ENCODE measurements around the gene HMGB4.

The HMGB4 gene, protein sequence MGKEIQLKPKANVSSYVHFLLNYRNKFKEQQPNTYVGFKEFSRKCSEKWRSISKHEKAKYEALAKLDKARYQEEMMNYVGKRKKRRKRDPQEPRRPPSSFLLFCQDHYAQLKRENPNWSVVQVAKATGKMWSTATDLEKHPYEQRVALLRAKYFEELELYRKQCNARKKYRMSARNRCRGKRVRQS

DNA sequence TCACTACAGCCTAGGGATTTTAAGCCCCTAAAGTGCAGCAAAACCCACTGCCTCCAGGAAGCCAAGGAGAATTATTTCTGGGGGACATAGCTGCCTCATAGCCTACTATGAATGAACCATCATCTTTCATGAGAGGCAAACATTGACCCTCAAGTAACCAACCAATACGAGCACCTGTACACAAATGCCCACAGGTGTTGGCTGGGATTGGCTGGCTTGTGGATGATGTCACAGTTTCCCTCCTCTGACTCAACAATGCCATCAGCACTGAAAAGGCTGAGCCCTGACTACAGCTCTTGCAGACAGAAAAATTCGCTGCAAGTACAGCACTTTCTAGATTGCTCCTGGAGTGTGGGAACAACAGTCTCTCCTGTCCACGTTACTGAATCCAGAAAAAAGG lies at the start of gene HMGB4:
Gene HMGB4, plus strand, starts transcription at position 301 of the 400 bp plus-strand sequence. CDS start 113 bp downstream, outside the sequence.
- Histone ChIP-seq H2AFZ (no peak within 1 kb of the TSS), H3K4me2 (ENCODE audit: low read length) (no peak within 1 kb of the TSS), H3K79me2 (no peaks in the 10 kb centered on the region), H3K4me1 (no peaks in the 10 kb centered on the region), H3K27ac (no peak within 1 kb of the TSS), H3K9ac (no peak within 1 kb of the TSS), H3K36me3 (ENCODE audit: control insufficient read depth, insufficient read depth, low read length) (no peaks in the 10 kb centered on the region), H3K9me3 (ENCODE audit: control insufficient read depth, low read length) (no peaks in the 10 kb centered on the region), H3K27me3 (ENCODE audit: control insufficient read depth, insufficient read depth, low read length) (no peaks in the 10 kb centered on the region), H3K4me3 (ENCODE audit: low read depth, low read length) (no peak within 1 kb of the TSS)
- TF ChIP-seq, protein P1, sequence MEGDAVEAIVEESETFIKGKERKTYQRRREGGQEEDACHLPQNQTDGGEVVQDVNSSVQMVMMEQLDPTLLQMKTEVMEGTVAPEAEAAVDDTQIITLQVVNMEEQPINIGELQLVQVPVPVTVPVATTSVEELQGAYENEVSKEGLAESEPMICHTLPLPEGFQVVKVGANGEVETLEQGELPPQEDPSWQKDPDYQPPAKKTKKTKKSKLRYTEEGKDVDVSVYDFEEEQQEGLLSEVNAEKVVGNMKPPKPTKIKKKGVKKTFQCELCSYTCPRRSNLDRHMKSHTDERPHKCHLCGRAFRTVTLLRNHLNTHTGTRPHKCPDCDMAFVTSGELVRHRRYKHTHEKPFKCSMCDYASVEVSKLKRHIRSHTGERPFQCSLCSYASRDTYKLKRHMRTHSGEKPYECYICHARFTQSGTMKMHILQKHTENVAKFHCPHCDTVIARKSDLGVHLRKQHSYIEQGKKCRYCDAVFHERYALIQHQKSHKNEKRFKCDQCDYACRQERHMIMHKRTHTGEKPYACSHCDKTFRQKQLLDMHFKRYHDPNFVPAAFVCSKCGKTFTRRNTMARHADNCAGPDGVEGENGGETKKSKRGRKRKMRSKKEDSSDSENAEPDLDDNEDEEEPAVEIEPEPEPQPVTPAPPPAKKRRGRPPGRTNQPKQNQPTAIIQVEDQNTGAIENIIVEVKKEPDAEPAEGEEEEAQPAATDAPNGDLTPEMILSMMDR (IDR thresholded peaks at IDR 0.05), result no peak

DNA sequence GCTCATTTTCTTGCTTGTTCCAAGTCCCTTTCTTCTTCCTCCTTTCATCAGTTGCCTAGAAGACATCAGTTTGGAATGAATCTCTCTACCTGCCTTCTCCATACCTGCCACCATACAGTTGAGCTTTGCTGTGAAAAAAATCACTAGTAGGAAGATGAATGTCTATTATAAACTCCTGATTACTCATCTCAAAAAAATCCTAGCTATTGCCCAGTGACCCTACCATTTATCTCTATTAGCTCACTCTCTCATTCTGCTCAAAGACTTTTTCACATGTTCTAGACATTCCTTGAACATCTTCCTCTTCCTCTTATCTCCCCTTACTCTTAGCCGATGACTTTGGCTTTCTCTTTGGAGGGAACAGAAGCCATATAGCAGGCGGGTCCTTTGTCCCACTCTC lies 49.7 kb upstream of the HMGB4 start:
- no peaks in the 10 kb centered on the region for H3K36me3 ChIP-seq (ENCODE audit: control insufficient read depth, insufficient read depth, low read length)
- no peaks in the 10 kb centered on the region for H3K9me3 ChIP-seq (ENCODE audit: control insufficient read depth, low read length)
- no peaks in the 10 kb centered on the region for H3K4me1 ChIP-seq
- H3K27ac ChIP-seq, result no peak overlapping the region
- no peak overlapping the region for H3K4me2 ChIP-seq (ENCODE audit: low read length)
- H3K9ac ChIP-seq, result no peak overlapping the region
- H3K79me2 ChIP-seq, result no peaks in the 10 kb centered on the region
- H3K27me3 ChIP-seq (ENCODE audit: control insufficient read depth, insufficient read depth, low read length), result no peaks in the 10 kb centered on the region
- H2AFZ ChIP-seq, result no peak overlapping the region
- TF ChIP-seq, protein P1 (IDR thresholded peaks at IDR 0.05), result no peak
- H3K4me3 ChIP-seq (ENCODE audit: low read depth, low read length), result no peak overlapping the region

DNA sequence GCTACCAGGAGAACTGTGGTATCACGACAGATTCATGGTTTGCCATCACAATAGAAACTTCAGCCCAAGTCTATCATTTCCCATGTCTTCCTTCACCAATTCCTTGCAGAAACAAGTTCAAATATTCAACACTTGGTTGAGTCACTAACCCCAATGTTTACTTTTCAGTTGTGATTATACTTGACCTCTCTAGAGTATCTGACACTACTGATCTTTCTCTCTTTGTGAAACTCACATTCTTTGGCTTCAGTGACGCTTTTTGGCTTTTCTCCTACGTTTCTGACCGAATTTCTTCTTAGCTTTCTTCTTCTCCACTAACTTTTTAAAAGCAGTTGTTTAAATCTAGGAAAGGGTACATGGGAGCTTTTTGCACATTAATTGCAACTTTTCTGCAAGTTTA lies 48.8 kb upstream of the HMGB4 start:
- H2AFZ ChIP-seq, result no peak overlapping the region
- no peaks in the 10 kb centered on the region for H3K9me3 ChIP-seq (ENCODE audit: control insufficient read depth, low read length)
- no peak overlapping the region for H3K27ac ChIP-seq
- no peak overlapping the region for H3K4me2 ChIP-seq (ENCODE audit: low read length)
- H3K4me1 ChIP-seq, result no peaks in the 10 kb centered on the region
- H3K79me2 ChIP-seq, result no peaks in the 10 kb centered on the region
- H3K9ac ChIP-seq, result no peak overlapping the region
- TF ChIP-seq, protein P1 (IDR thresholded peaks at IDR 0.05), result no peak
- H3K4me3 ChIP-seq (ENCODE audit: low read depth, low read length), result no peak overlapping the region
- H3K36me3 ChIP-seq (ENCODE audit: control insufficient read depth, insufficient read depth, low read length), result no peaks in the 10 kb centered on the region
- H3K27me3 ChIP-seq (ENCODE audit: control insufficient read depth, insufficient read depth, low read length), result no peaks in the 10 kb centered on the region

DNA sequence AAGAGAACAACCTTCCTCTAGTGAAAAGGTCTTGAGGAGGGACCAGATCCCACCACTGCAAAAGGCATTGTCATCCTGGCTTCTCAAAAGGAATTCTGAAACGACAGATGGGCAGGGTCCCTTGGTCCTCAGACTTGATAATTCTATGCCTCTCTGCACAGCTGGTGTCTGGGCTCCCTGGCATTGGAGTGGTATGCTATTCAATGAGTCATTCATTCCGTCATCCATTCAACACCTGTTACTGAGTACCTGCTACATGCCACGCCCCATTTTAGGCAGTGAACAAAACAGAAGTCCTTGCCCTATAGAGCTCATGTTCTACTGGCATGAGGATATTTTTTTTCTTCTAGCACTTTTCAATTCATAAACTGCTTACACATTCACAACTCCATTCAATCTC lies 45.8 kb upstream of the HMGB4 start:
- Histone ChIP-seq H3K9me3 (ENCODE audit: control insufficient read depth, low read length) (no peaks in the 10 kb centered on the region), H3K27ac (no peak overlapping the region), H2AFZ (no peak overlapping the region), H3K9ac (no peak overlapping the region), H3K4me1 (no peaks in the 10 kb centered on the region), H3K27me3 (ENCODE audit: control insufficient read depth, insufficient read depth, low read length) (no peaks in the 10 kb centered on the region), H3K36me3 (ENCODE audit: control insufficient read depth, insufficient read depth, low read length) (no peaks in the 10 kb centered on the region), H3K4me2 (ENCODE audit: low read length) (no peak overlapping the region), H3K4me3 (ENCODE audit: low read depth, low read length) (no peak overlapping the region), H3K79me2 (no peaks in the 10 kb centered on the region)
- TF ChIP-seq, protein P1 (IDR thresholded peaks at IDR 0.05), result no peak

DNA sequence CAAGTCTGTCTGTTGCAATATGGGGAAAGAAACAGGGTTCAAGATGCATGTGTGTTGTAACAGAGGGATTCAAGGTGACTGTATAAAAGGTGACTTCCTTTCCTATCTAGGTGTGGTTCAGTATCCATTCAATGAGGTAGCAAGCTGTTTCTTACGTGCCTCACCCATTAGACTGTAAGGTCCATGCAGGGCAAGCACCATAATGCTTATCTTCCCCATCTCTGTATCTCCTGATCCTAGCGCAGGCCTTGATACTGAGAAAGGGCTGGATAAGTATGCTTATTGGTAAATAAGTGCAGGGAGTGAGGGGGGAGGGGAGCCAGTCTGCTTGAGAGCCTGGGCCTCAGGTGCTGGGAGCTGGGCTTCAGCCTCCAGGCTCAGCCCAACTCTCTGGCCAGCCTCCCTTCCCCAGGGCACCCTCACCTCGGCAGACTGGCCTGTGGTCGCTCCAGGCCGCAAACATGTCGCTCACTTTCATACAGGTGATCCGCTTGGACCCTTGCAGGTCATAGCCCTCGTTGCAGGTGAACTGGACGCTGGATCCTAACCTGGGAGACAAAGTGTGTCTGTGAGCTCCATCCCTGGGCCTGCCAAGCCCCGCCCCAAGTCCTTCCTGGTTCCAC lies 44.5 kb upstream of the HMGB4 start:
- H3K36me3 ChIP-seq (ENCODE audit: control insufficient read depth, insufficient read depth, low read length), result no peaks in the 10 kb centered on the region
- no peak overlapping the region for H3K4me2 ChIP-seq (ENCODE audit: low read length)
- H2AFZ ChIP-seq, result no peak overlapping the region
- no peaks in the 10 kb centered on the region for H3K27me3 ChIP-seq (ENCODE audit: control insufficient read depth, insufficient read depth, low read length)
- TF ChIP-seq, protein P1 (IDR thresholded peaks at IDR 0.05), result no peak
- H3K9me3 ChIP-seq (ENCODE audit: control insufficient read depth, low read length), result no peaks in the 10 kb centered on the region
- H3K79me2 ChIP-seq, result no peaks in the 10 kb centered on the region
- H3K4me1 ChIP-seq, result no peaks in the 10 kb centered on the region
- no peak overlapping the region for H3K27ac ChIP-seq
- no peak overlapping the region for H3K4me3 ChIP-seq (ENCODE audit: low read depth, low read length)
- H3K9ac ChIP-seq, result no peak overlapping the region

Data from parathyroid adenoma (tissue), 2 donors.